Activated naive CD8-positive, alpha-beta T cell treated with anti-CD3 and anti-CD28 coated beads, Interleukin-2, amount 50 U/mL, for 24 hours (primary cell): ENCODE measurements around the gene TUBE1.
"Not testable (repeated sequence)": the region's sequence is repeated elsewhere in the genome, so short reads cannot be mapped to it uniquely, and the experiment has no call there.

Source experiments
- ATAC-seq: fragments of 150-1000 bp; cut with Tn5 transposase; one replicate; pipeline ENCODE4 v1.10.0; 2021
- DNase-seq: peaks from one replicate; pipeline ENCODE4 v3.0.0; 2021
- H3K27ac Mint-ChIP-seq: one replicate; pipeline ENCODE4 v1.8.0; 2021; ENCODE audit warnings: mild to moderate bottlenecking, mixed read lengths
- H3K27me3 Mint-ChIP-seq: one replicate; pipeline ENCODE4 v1.8.0; 2021; ENCODE audit warnings: mixed read lengths
- H3K36me3 Mint-ChIP-seq: one replicate; pipeline ENCODE4 v1.8.0; 2021; ENCODE audit warnings: low read depth, mixed read lengths
- H3K4me1 Mint-ChIP-seq: one replicate; pipeline ENCODE4 v1.8.0; 2021; ENCODE audit warnings: mixed read lengths
- H3K4me3 Mint-ChIP-seq: one replicate; pipeline ENCODE4 v1.8.0; 2021; ENCODE audit warnings: mild to moderate bottlenecking, moderate library complexity, mixed read lengths
- H3K9me3 Mint-ChIP-seq: one replicate; pipeline ENCODE4 v1.8.0; 2021; ENCODE audit warnings: mixed read lengths

Gene TUBE1

GRCh38 chr6:112087136-112087911 lies at the start of gene TUBE1, which contains the start of gene FAM229B:
TSS of gene TUBE1 (minus strand) at chr6:112087482. CDS start at chr6:112087434, 48 bp downstream.
TSS of gene FAM229B (plus strand) at chr6:112087591. CDS start at chr6:112099284, 11,693 bp downstream.
- DNase-seq (peak; percentile 86), ATAC-seq (peak; percentile 99)
- Mint-ChIP-seq H3K4me3 (no peak within 1 kb of the TSS), H3K9me3 (no peaks in the 10 kb centered on the region), H3K27ac (no peak within 1 kb of the TSS), H3K27me3 (peaks cover 11% of the 10 kb centered on the region), H3K36me3 (peaks cover 11% of the 10 kb centered on the region), H3K4me1 (peaks cover 7% of the 10 kb centered on the region)

- Mint-ChIP-seq H3K4me3 (no peak overlapping the region), H3K27ac (no peak overlapping the region), H3K36me3 (no peaks in the 10 kb centered on the region), H3K27me3 (peaks cover 11% of the 10 kb centered on the region), H3K9me3 (no peaks in the 10 kb centered on the region), H3K4me1 (no peaks in the 10 kb centered on the region)
- ATAC-seq (no peak), DNase-seq (no peak)
Measured at GRCh38 chr6:112130878-112131277, 43.6 kb upstream of the TUBE1 start.

GRCh38 chr6:112128208-112128607 lies 40.9 kb upstream of the TUBE1 start:
- Mint-ChIP-seq H3K9me3 (no peaks in the 10 kb centered on the region), H3K4me1 (no peaks in the 10 kb centered on the region), H3K27me3 (peaks cover 9% of the 10 kb centered on the region), H3K36me3 (no peaks in the 10 kb centered on the region), H3K27ac (no peak overlapping the region), H3K4me3 (no peak overlapping the region)
- no peak for DNase-seq
- no peak for ATAC-seq

- Mint-ChIP-seq H3K9me3 (no peaks in the 10 kb centered on the region), H3K27me3 (peaks cover 9% of the 10 kb centered on the region), H3K4me1 (no peaks in the 10 kb centered on the region), H3K36me3 (no peaks in the 10 kb centered on the region), H3K4me3 (no peak overlapping the region), H3K27ac (no peak overlapping the region)
- no peak for DNase-seq
- ATAC-seq: no peak
Measured at GRCh38 chr6:112123982-112124381, 36.7 kb upstream of the TUBE1 start.

GRCh38 chr6:112122756-112123155 lies 35.5 kb upstream of the TUBE1 start:
- DNase-seq (no peak), ATAC-seq (no peak)
- Mint-ChIP-seq H3K9me3 (no peaks in the 10 kb centered on the region), H3K4me3 (no peak overlapping the region), H3K27me3 (peaks cover 6% of the 10 kb centered on the region), H3K27ac (no peak overlapping the region), H3K4me1 (peaks cover 4% of the 10 kb centered on the region), H3K36me3 (no peaks in the 10 kb centered on the region)

- peak overlapping the region; percentile 51 for H3K27ac Mint-ChIP-seq
- DNase-seq: no peak
- H3K9me3 Mint-ChIP-seq: no peaks in the 10 kb centered on the region
- no peaks in the 10 kb centered on the region for H3K36me3 Mint-ChIP-seq
- H3K4me3 Mint-ChIP-seq: no peak overlapping the region
- H3K4me1 Mint-ChIP-seq: peaks cover 16% of the 10 kb centered on the region
- peaks cover 6% of the 10 kb centered on the region for H3K27me3 Mint-ChIP-seq
- ATAC-seq: no peak
Measured at GRCh38 chr6:112118034-112118433, 30.8 kb upstream of the TUBE1 start.

GRCh38 chr6:112117554-112117953 lies 30.3 kb upstream of the TUBE1 start:
- Mint-ChIP-seq H3K4me3 (peak overlapping the region; percentile 32), H3K4me1 (peaks cover 16% of the 10 kb centered on the region), H3K36me3 (no peaks in the 10 kb centered on the region), H3K27ac (peak overlapping the region; percentile 51), H3K27me3 (peaks cover 6% of the 10 kb centered on the region), H3K9me3 (no peaks in the 10 kb centered on the region)
- ATAC-seq (peak; percentile 95), DNase-seq (peak; percentile 16)

- no peak for ATAC-seq
- Mint-ChIP-seq H3K27me3 (peaks cover 10% of the 10 kb centered on the region), H3K27ac (no peak overlapping the region), H3K4me1 (peaks cover 16% of the 10 kb centered on the region), H3K36me3 (no peaks in the 10 kb centered on the region), H3K9me3 (no peaks in the 10 kb centered on the region), H3K4me3 (no peak overlapping the region)
- DNase-seq: no peak
Measured at GRCh38 chr6:112116221-112116620, 28.9 kb upstream of the TUBE1 start.

- H3K36me3 Mint-ChIP-seq: no peaks in the 10 kb centered on the region
- no peak for DNase-seq
- no peak for ATAC-seq
- no peak overlapping the region for H3K27ac Mint-ChIP-seq
- no peak overlapping the region for H3K4me3 Mint-ChIP-seq
- H3K4me1 Mint-ChIP-seq: peaks cover 16% of the 10 kb centered on the region
- no peaks in the 10 kb centered on the region for H3K9me3 Mint-ChIP-seq
- peaks cover 10% of the 10 kb centered on the region for H3K27me3 Mint-ChIP-seq
Measured at GRCh38 chr6:112114577-112115223, 27.4 kb upstream of the TUBE1 start.

GRCh38 chr6:112113918-112114317 lies 26.6 kb upstream of the TUBE1 start:
- Mint-ChIP-seq H3K27me3 (peaks cover 10% of the 10 kb centered on the region), H3K27ac (no peak overlapping the region), H3K9me3 (no peaks in the 10 kb centered on the region), H3K36me3 (no peaks in the 10 kb centered on the region), H3K4me3 (no peak overlapping the region), H3K4me1 (peaks cover 16% of the 10 kb centered on the region)
- DNase-seq: no peak
- no peak for ATAC-seq

- Mint-ChIP-seq H3K27me3 (peaks cover 10% of the 10 kb centered on the region), H3K36me3 (no peaks in the 10 kb centered on the region), H3K27ac (no peak overlapping the region), H3K4me1 (peaks cover 16% of the 10 kb centered on the region), H3K9me3 (no peaks in the 10 kb centered on the region), H3K4me3 (no peak overlapping the region)
- no peak for DNase-seq
- no peak for ATAC-seq
Measured at GRCh38 chr6:112113431-112113830, 26.1 kb upstream of the TUBE1 start.

- no peak for ATAC-seq
- Mint-ChIP-seq H3K4me1 (no peaks in the 10 kb centered on the region), H3K27me3 (peaks cover 4% of the 10 kb centered on the region)
Measured at GRCh38 chr6:112109262-112109661, 22.0 kb upstream of the TUBE1 start.

GRCh38 chr6:112106562-112106961 lies 19.3 kb upstream of the TUBE1 start:
- Mint-ChIP-seq H3K4me3 (no peak overlapping the region), H3K27me3 (no peaks in the 10 kb centered on the region), H3K9me3 (peaks cover 6% of the 10 kb centered on the region), H3K27ac (no peak overlapping the region), H3K36me3 (peaks cover 2% of the 10 kb centered on the region), H3K4me1 (no peaks in the 10 kb centered on the region)
- DNase-seq (no peak), ATAC-seq (no peak)

More at GRCh38 chr6:112109262-112109661, 22.0 kb upstream of the TUBE1 start:
- peaks cover 6% of the 10 kb centered on the region for H3K9me3 Mint-ChIP-seq
- DNase-seq: no peak
- H3K27ac Mint-ChIP-seq: no peak overlapping the region
- H3K36me3 Mint-ChIP-seq: no peaks in the 10 kb centered on the region
- H3K4me3 Mint-ChIP-seq: no peak overlapping the region

- not testable (repeated sequence) for H3K9me3 Mint-ChIP-seq, DNase-seq, H3K4me1 Mint-ChIP-seq, ATAC-seq, H3K36me3 Mint-ChIP-seq, H3K27ac Mint-ChIP-seq, H3K4me3 Mint-ChIP-seq, H3K27me3 Mint-ChIP-seq
Measured at GRCh38 chr6:112106026-112106425, 18.7 kb upstream of the TUBE1 start.

GRCh38 chr6:112100561-112100960 lies 13.3 kb upstream of the TUBE1 start:
- peaks cover 4% of the 10 kb centered on the region for H3K36me3 Mint-ChIP-seq

More at GRCh38 chr6:112100561-112100960, 13.3 kb upstream of the TUBE1 start:
- Mint-ChIP-seq H3K4me1 (no peaks in the 10 kb centered on the region), H3K27me3 (no peaks in the 10 kb centered on the region), H3K9me3 (peaks cover 6% of the 10 kb centered on the region), H3K4me3 (no peak overlapping the region), H3K27ac (no peak overlapping the region)
- ATAC-seq: no peak
- no peak for DNase-seq
